Amygdala (tissue), 56 donors: Measurements from ENCODE around the gene CTR9.
A peak's percentile ranks its signal among the peaks of the same experiment; 100 is the strongest.

Source experiments
- DNase-seq, 56 donors: peaks; one replicate each; lab custom pipeline; 2025; lab: John Stamatoyannopoulos, UW

CTR9 gene

GRCh38 chr11:10777806-10778205, 26.8 kb downstream of the CTR9 start:
- DNase-seq: no peak

DNA sequence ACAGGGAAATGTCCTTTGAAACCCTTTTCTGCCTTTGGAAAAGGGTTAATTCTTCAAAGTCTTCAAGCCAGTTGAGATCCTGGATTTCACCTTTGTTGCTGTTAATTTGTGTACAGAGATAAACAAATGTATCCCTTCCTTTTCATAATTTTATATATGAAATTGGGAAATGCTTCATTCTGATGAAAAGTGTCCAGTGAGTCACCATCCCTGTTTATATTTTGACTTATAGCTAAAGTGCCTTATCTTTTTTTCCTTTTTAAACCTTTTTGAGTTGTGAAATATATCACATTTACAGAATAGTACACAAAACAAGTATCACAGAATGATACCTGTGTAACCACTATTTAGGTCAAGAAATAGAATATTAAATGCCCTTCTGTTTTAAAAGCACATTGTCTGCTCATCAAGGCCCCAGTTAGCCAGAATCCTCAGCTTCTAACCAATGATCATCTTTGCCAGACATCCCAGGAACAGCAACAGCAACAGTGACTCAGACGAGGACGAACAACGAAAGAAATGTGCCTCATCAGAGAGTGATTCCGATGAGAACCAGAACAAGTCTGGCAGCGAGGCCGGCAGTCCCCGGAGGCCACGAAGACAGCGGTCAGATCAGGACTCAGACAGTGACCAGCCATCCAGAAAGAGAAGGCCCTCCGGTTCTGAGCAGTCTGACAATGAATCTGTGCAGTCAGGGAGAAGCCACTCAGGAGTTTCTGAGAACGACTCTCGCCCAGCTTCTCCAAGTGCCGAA, 27.3 kb downstream of the CTR9 start:
- DNase-seq: peak in 1 of 56 donors; percentile 6

DNA sequence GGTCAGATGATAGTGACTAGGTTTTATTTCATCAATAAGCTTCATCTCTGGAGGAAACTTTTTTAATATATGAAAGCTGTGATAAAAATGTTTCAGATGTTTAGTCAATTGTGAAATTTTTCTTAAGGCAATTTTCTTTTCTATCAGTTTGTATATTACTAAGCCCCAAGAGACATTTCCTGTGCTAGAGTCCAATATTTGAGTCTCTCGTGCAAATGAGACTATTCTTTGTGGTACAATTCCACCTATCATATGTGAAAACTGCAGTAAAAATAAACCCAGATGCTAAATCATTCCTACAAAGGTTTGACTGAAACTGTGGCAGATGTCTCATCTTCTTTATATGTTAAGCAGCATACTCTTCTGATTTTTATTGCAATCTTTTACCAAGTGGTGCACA, 28.0 kb downstream of the CTR9 start:
- DNase-seq: no peak

GRCh38 chr11:10780040-10780439, 29.0 kb downstream of the CTR9 start:
- DNase-seq: no peak

- DNase-seq: peak in 1 of 56 donors; percentile 14
Measured at GRCh38 chr11:10784232-10785145, 33.4 kb downstream of the CTR9 start.

DNA sequence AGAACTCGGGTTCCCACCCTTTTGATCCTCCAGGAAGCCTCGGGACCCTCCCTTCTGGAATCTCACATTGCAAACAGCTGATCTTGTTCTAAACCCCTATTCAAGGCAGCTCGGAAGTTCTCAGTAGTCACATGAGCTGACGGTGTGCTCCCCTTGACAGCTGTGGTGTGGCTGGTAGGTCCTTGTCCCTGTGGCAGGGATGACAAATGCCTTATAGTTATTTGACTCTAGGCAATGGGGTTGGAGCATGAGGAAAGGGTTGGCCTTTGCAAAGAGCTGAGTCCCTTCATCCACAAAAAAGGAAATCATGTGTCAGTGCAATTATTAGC, 34.1 kb downstream of the CTR9 start:
- no peak for DNase-seq

DNA sequence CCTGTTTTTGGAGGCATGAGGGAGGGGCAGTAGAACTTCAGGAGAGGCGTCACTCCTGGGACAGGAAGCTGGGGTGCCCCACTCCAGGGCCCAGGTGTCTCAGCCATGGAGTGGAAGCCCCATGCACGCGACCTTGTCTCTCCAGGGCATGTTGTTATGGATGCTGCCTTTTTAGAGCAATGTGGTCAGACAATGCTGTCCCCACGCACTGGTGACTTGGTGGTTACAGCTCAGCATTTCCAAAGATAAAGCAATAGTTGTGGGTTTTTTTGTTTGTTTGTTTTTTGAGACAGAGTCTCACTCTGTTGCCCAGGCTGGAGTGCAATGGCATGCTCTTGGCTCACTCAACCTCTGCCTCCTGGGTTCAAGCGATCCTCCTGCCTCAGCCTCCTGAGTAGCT, 35.4 kb downstream of the CTR9 start:
- no peak for DNase-seq

- DNase-seq: peak in 51 of 56 donors; percentile 7 to 83 (median 52)
Measured at GRCh38 chr11:10792385-10793068, 41.5 kb downstream of the CTR9 start.

DNA sequence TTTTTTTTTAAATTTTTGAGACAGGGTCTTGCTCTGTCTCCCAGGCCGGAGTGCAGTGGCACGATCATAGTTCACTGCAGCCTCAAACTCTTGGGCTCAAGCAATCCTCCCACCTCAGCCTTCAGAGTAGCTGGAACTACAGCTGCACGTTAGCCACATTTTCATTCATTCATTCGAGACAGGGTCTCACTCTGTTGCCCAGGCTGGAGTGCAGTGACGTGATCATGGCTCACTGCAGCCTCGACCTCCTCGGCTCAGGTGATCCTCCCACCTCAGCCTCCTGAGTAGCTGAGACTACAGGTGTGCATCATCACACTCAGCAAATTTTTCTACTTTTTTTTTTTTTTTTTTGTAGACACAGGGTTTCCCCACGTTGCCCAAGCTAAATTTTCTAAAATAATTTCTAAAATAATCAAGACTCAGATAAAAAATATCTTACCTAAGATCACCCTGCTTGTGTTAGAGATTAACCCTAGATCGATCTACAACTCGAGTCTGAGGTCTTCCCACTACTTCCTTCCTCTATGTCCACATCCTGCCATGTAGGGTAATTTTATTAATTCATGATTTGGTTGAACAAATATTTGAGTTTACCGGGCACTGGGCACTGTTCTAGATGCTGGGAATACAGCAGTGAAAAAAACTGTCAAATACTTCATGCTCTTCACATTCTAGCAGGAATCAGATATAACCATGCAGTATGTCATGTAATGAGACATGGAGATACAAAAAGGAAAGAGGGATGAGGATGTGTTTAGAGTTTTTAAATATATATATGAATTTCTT, 42.6 kb downstream of the CTR9 start:
- no peak for DNase-seq

DNA sequence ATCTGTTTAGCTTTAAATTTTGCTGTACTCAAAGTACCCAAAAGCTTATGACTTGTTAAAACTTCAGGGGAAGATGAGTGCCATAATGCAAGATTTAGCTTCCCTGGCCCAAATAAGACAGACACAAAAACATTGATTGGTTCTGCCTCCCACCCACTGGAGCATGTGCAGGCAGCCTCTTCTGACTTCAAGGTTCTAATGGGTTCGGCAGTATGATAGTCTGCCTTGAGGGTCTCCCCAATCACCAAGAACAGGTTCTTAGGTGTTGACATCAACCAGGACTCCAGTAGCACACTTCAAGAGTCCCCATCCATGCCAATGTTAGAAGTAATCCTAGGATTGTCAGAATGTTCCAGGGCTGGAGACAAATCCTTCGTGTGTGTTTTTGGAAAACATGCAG, 45.1 kb downstream of the CTR9 start:
- DNase-seq: no peak

- no peak for DNase-seq
Measured at GRCh38 chr11:10797001-10797400, 46.0 kb downstream of the CTR9 start.

- DNase-seq: no peak
Measured at GRCh38 chr11:10797531-10797930, 46.5 kb downstream of the CTR9 start.

DNA sequence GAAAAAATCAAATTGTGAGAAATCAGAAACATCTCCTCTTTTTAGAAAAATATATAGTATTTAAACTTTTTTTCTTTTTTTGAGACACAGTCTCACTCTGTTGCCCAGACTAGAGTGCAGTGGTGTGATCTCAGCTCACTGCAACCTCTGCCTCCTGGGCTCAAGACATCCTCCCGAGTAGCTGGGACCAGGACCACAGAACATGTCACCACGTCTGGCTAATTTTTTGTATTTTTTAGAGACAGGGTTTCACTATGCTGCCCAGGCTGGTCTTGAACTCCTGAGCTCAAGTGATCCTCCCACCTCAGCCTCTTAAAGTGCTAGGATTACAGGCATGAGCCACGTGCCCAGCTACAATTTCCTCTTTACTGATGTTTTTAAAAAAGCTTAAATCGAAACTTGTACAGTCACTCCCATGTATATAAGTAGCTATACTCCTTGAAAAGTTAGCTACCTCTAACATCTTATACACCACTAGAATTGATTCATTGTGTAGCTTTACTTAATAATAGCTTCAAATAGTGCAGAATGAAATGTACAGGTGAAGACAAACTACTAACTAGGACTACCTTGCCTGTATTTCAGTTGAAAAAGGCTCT, 47.4 kb downstream of the CTR9 start:
- DNase-seq: no peak

- no peak for DNase-seq
Measured at GRCh38 chr11:10800292-10800691, 49.2 kb downstream of the CTR9 start.

DNA sequence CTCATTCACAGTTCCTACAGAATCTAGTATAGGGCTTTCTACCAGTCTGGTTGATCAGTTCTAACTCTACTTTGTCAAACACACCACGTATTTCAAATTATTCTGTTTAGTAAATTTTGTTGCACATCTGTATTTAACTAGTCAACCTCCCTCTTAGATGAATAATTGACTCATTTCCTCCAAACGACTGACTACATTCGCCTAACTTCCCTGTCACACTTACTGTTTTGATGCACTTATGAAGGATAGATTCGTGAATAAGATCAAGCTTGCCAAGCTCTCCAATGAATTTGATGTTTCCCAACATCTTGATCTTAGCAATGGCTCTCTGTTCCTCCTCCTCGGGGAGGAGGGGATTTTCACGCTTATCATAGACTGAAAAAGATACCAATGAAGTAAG, 52.6 kb downstream of the CTR9 start:
- no peak for DNase-seq

GRCh38 chr11:10805741-10806140, 54.7 kb downstream of the CTR9 start:
- DNase-seq: no peak

GRCh38 chr11:10806206-10806605, 55.2 kb downstream of the CTR9 start:
- no peak for DNase-seq

DNA sequence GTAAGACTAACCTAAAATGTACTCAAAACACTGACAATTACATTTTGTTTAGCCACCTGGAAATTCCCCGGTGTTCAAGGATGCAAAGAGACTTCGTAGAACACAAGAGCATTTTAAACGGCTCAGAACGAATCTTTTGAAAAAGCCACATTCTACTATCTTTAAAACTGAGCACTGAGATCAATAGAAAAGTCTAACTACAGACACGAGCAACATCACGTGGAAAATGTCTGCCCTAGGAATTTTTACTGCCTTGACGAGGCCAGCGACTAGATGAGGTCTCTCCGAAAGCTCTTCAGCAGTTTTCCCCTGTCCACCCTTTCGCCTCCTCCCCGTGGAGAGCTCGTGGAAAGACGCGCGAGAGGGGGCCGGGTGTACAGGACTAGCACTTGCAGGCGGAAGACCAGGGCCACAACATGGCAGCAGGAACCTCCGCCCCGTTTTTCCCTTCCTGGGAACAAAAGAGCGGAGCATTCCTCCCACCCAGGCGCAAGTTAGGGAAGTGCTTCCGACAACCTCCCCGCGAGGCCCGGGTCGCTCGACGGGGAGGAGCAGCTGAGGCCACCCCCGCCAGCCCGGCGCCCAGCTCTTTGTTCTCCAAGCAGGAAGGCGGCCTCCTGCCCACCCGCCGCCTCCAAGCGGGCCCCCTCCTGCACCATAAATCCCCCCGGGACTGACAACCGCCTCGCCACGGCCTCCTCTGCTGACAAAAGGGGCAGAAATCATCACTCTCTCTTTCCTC, 56.6 kb downstream of the CTR9 start:
- DNase-seq: peak in 46 of 56 donors; percentile 3 to 81 (median 56)

DNA sequence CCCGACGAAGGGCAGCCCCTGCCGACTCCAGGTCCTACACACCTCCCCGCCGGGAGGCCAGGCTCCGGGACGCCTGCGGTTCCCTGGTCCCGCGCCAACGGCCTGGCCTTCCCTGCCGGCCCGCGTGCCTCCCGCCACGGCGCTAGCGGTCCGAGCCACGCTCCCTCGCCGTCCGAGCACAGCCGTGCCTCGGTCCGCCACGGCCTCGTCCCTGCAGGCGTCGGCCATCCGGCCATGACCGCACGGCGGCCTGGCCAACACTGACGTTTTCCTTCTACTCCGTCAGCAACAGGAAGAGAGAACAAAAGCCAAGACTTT, 57.1 kb downstream of the CTR9 start:
- peak in 12 of 56 donors; percentile 35 to 90 (median 54) for DNase-seq
